H1 (cell line): Measurements from ENCODE around the gene GPR65. TPM values are rescaled to one million over a fixed set of nuclear protein-coding genes. Genes with fewer than 3 reads are reported as not detected.

ENCODE experiments used
- CTCF ChIA-PET: fragments of 300-600 bp; sonication (Branson Sonifier 250); formaldehyde crosslinking; loops from one replicate; lab custom pipeline; 2021; ENCODE audit not compliant: partially characterized antibody; lab: Charles Lee
- POLR2A ChIA-PET: fragments of 300-600 bp; sonication (Branson Sonifier 250); formaldehyde crosslinking; loops from one replicate; lab custom pipeline; 2021; ENCODE audit warnings: inconsistent platforms; ENCODE audit not compliant: partially characterized antibody; lab: Charles Lee
- DNase-seq, 2 experiments: peaks; one replicate each; pipeline versions ENCODE4 v3.0.0 to v3.0.0-alpha.2; 2010 to 2022; ENCODE audit warnings: low spot score in 2 of 2, low read depth in 1 of 2, mixed read lengths in 1 of 2
- FAIRE-seq: peaks from 2 replicates; lab custom pipeline; 2011; peaks lifted over from hg19 to GRCh38; lab: Jason Lieb, UNC
- H2AFZ ChIP-seq: 2 replicates; pipeline ENCODE4 v1.8.1; 2012; ENCODE audit warnings: low read length, inconsistent platforms
- H2AK5ac ChIP-seq: 2 replicates; pipeline ENCODE4 v1.6.1; 2013; ENCODE audit warnings: low read depth, low read length
- H2BK120ac ChIP-seq: replicated peaks from 2 replicates; pipeline ENCODE3; 2013; ENCODE audit warnings: low read depth, low read length, inconsistent platforms
- H2BK12ac ChIP-seq: 2 replicates; pipeline ENCODE4 v1.6.1; 2013; ENCODE audit warnings: low read depth, low read length
- H2BK15ac ChIP-seq: 2 replicates; pipeline ENCODE4 v1.6.1; 2013; ENCODE audit warnings: low read length
- H2BK20ac ChIP-seq: 2 replicates; pipeline ENCODE4 v1.6.1; 2013; ENCODE audit warnings: low read length
- H2BK5ac ChIP-seq: 2 replicates; pipeline ENCODE4 v1.6.1; 2013; ENCODE audit warnings: low read depth, low read length
- H3K14ac ChIP-seq: 2 replicates; pipeline ENCODE4 v1.6.1; 2013; ENCODE audit warnings: inconsistent platforms; ENCODE audit not compliant: insufficient read length
- H3K18ac ChIP-seq: 2 replicates; pipeline ENCODE4 v1.6.1; 2013; ENCODE audit warnings: low read length; ENCODE audit errors: extremely low read depth
- H3K23ac ChIP-seq: 2 replicates; pipeline ENCODE4 v1.6.1; 2013; ENCODE audit warnings: inconsistent platforms; ENCODE audit not compliant: insufficient read length
- H3K23me2 ChIP-seq: 2 replicates; pipeline ENCODE4 v1.6.1; 2013; ENCODE audit warnings: low read depth, low read length
- H3K27ac ChIP-seq: 2 replicates; pipeline ENCODE4 v1.6.1; 2011; ENCODE audit warnings: low read depth, low read length, inconsistent platforms
- H3K27me3 ChIP-seq, 4 experiments: replicated peaks in 1 of 4; 1 replicate in 1 of 4; 2 replicates in 3 of 4; pipeline versions ENCODE4 v1.6.1 to v1.8.1; 2011 to 2013; ENCODE audit warnings: low read length in 3 of 4, mild to moderate bottlenecking in 3 of 4, inconsistent platforms in 2 of 4, mixed read lengths in 2 of 4, moderate library complexity in 1 of 4; ENCODE audit not compliant: control insufficient read depth in 3 of 4, insufficient read depth in 3 of 4; ENCODE audit errors: extremely low read depth in 1 of 4
- H3K36me3 ChIP-seq, 4 experiments: 2 replicates each; pipeline versions ENCODE4 v1.6.1 to v1.8.1; 2011 to 2013; ENCODE audit warnings: mild to moderate bottlenecking in 4 of 4, low read length in 3 of 4, moderate library complexity in 2 of 4, control low read depth in 1 of 4, inconsistent platforms in 1 of 4; ENCODE audit not compliant: insufficient read depth in 4 of 4, control insufficient read depth in 2 of 4
- H3K4ac ChIP-seq: replicated peaks from 2 replicates; pipeline ENCODE3; 2013; ENCODE audit warnings: low read length, low read depth, mixed read lengths, inconsistent platforms; ENCODE audit not compliant: insufficient read length
- H3K4me1 ChIP-seq, 4 experiments: replicated peaks in 1 of 4; 1 replicate in 1 of 4; 2 replicates in 3 of 4; pipeline versions ENCODE4 v1.6.1 to v1.8.1; 2011 to 2013; ENCODE audit warnings: low read length in 3 of 4, inconsistent platforms in 2 of 4, mixed read lengths in 1 of 4; ENCODE audit not compliant: insufficient read depth in 4 of 4, control insufficient read depth in 3 of 4
- H3K4me2 ChIP-seq, 2 experiments: 2 replicates each; pipeline versions ENCODE4 v1.6.1 to v1.8.1; 2011 to 2013; ENCODE audit warnings: low read depth in 2 of 2, low read length in 2 of 2, control low read depth in 1 of 2, inconsistent platforms in 1 of 2, mild to moderate bottlenecking in 1 of 2; ENCODE audit not compliant: insufficient read depth in 1 of 2
- H3K4me3 ChIP-seq, 4 experiments: fragments of 200-600, 300-600 bp in 1 of 4; sonication (generic), shearing (Covaris generic), sonication (Bioruptor Twin) in 1 of 4; 2 replicates each; pipeline versions ENCODE4 v1.5.1 to v1.8.1; 2011 to 2016; ENCODE audit warnings: low read length in 4 of 4, low read depth in 3 of 4, control low read depth in 2 of 4, inconsistent platforms in 2 of 4, mild to moderate bottlenecking in 2 of 4, mixed read lengths in 1 of 4, moderate library complexity in 1 of 4; ENCODE audit not compliant: insufficient read depth in 2 of 4; ENCODE audit errors: extremely low read depth in 1 of 4
- H3K56ac ChIP-seq: replicated peaks from 2 replicates; pipeline ENCODE3; 2013; ENCODE audit warnings: low read depth, mild to moderate bottlenecking, mixed read lengths, low read length, inconsistent platforms; ENCODE audit not compliant: insufficient read length
- H3K79me1 ChIP-seq: 2 replicates; pipeline ENCODE4 v1.6.1; 2013; ENCODE audit warnings: low read depth, low read length, control low read depth
- H3K79me2 ChIP-seq, 2 experiments: 2 replicates each; pipeline versions ENCODE4 v1.6.1 to v1.8.1; 2012 to 2013; ENCODE audit warnings: low read length in 2 of 2, mild to moderate bottlenecking in 2 of 2, inconsistent platforms in 1 of 2; ENCODE audit not compliant: insufficient read depth in 2 of 2, control insufficient read depth in 1 of 2
- H3K9ac ChIP-seq, 4 experiments: replicated peaks in 1 of 4; 1 replicate in 1 of 4; 2 replicates in 3 of 4; pipeline versions ENCODE4 v1.6.1 to v1.8.1; 2011 to 2013; ENCODE audit warnings: low read depth in 3 of 4, low read length in 3 of 4, control low read depth in 2 of 4, mild to moderate bottlenecking in 2 of 4, moderate library complexity in 2 of 4, inconsistent platforms in 1 of 4; ENCODE audit errors: extremely low read depth in 1 of 4
- H3K9me3 ChIP-seq, 2 experiments: 2 replicates each; pipeline versions ENCODE4 v1.6.1 to v1.8.1; 2012 to 2013; ENCODE audit warnings: mild to moderate bottlenecking in 2 of 2, moderate library complexity in 2 of 2, control low read depth in 1 of 2, inconsistent platforms in 1 of 2, low read depth in 1 of 2, low read length in 1 of 2, mixed read lengths in 1 of 2; ENCODE audit not compliant: insufficient read depth in 2 of 2
- H4K20me1 ChIP-seq, 2 experiments: replicated peaks in 1 of 2; 2 replicates each; pipeline versions ENCODE3 to v1.8.1; 2011 to 2013; ENCODE audit warnings: inconsistent platforms in 2 of 2, low read length in 2 of 2, mild to moderate bottlenecking in 1 of 2; ENCODE audit not compliant: insufficient read depth in 2 of 2, control insufficient read depth in 1 of 2
- H4K5ac ChIP-seq: 2 replicates; pipeline ENCODE4 v1.6.1; 2013; ENCODE audit warnings: low read length, low read depth, mixed read lengths, inconsistent platforms; ENCODE audit not compliant: insufficient read length
- H4K8ac ChIP-seq: 2 replicates; pipeline ENCODE4 v1.8.0; 2013; ENCODE audit warnings: mild to moderate bottlenecking, moderate library complexity, low read length, inconsistent platforms; ENCODE audit not compliant: insufficient read depth; ENCODE audit errors: extremely low read depth
- H4K91ac ChIP-seq: replicated peaks from 2 replicates; pipeline ENCODE3; 2013; ENCODE audit warnings: low read length, mixed read lengths, inconsistent platforms; ENCODE audit not compliant: insufficient read length
- CEBPB ChIP-seq: IDR thresholded peaks from 2 replicates; pipeline ENCODE4 v1.6.1; 2012; ENCODE audit warnings: low read depth, low read length
- EZH2 ChIP-seq: fragments of 200-600 bp; sonication (generic); IDR thresholded peaks from 2 replicates; pipeline ENCODE4 v1.7.1; 2012; ENCODE audit warnings: low read depth, mild to moderate bottlenecking, moderate library complexity, low read length, inconsistent platforms; ENCODE audit not compliant: severe bottlenecking
- HDAC2 ChIP-seq, 2 experiments: fragments of 300-600 bp in 1 of 2; sonication (generic) in 1 of 2; IDR thresholded peaks; 2 replicates each; pipeline ENCODE4 v1.6.1; 2011 to 2012; ENCODE audit warnings: low read depth in 2 of 2, low read length in 2 of 2, mild to moderate bottlenecking in 2 of 2, moderate library complexity in 2 of 2, borderline replicate concordance in 1 of 2, inconsistent platforms in 1 of 2
- MAFK ChIP-seq: IDR thresholded peaks from 2 replicates; pipeline ENCODE4 v1.6.1; 2012; ENCODE audit warnings: low read depth, mild to moderate bottlenecking, improper control_type of control experiment, low read length
- NANOG ChIP-seq: IDR thresholded peaks from 2 replicates; pipeline ENCODE4 v1.6.1; 2011; ENCODE audit warnings: low read length, low read depth, mild to moderate bottlenecking, inconsistent platforms; ENCODE audit not compliant: insufficient read depth, poor library complexity, severe bottlenecking
- RBBP5 ChIP-seq: IDR thresholded peaks from 2 replicates; pipeline ENCODE4 v1.7.1; 2012; ENCODE audit warnings: low read depth, mild to moderate bottlenecking, inconsistent platforms, low read length, moderate library complexity, borderline replicate concordance
- RNF2 ChIP-seq: fragments of 200-900, 300-1000 bp; sonication (generic); IDR thresholded peaks from 2 replicates; pipeline ENCODE4 v1.7.1; 2016; ENCODE audit warnings: borderline replicate concordance, low read depth, mild to moderate bottlenecking, antibody characterized with exemption, low read length; ENCODE audit not compliant: poor library complexity, severe bottlenecking; ENCODE audit errors: missing control alignments
- SAP30 ChIP-seq: fragments of 300-600 bp; sonication (generic); IDR thresholded peaks from 2 replicates; pipeline ENCODE4 v1.7.1; 2012; ENCODE audit warnings: low read length, moderate library complexity, mild to moderate bottlenecking, inconsistent platforms; ENCODE audit not compliant: insufficient read depth, insufficient replicate concordance
- SRF ChIP-seq: IDR thresholded peaks from 2 replicates; pipeline ENCODE4 v1.6.1; 2011; ENCODE audit warnings: mild to moderate bottlenecking, low read depth, low read length, moderate library complexity
- SUZ12 ChIP-seq: fragments of 200-600 bp; sonication (generic); IDR thresholded peaks from 2 replicates; pipeline ENCODE4 v1.6.1; 2012; ENCODE audit warnings: mild to moderate bottlenecking, inconsistent platforms, low read length, moderate library complexity, mixed read lengths
- TAF1 ChIP-seq: IDR thresholded peaks from 2 replicates; pipeline ENCODE4 v1.6.1; 2011; ENCODE audit warnings: mild to moderate bottlenecking, low read depth, low read length
- TEAD4 ChIP-seq: IDR thresholded peaks from 2 replicates; pipeline ENCODE4 v1.6.1; 2012; ENCODE audit warnings: low read depth, low read length, inconsistent platforms, mixed read lengths
- ZNF274 ChIP-seq: IDR thresholded peaks from 2 replicates; pipeline ENCODE4 v1.7.0; 2012; ENCODE audit warnings: low read length, borderline replicate concordance; ENCODE audit errors: extremely low read depth
- WGBS, 2 experiments: shearing (Covaris generic) in 1 of 2; methylation state at CpG; one replicate each; pipeline versions ENCODE4 v1.1.6 to v1.1.7; 2013 to 2015; ENCODE audit warnings: low lambda C conversion rate in 2 of 2, mixed read lengths in 2 of 2, inconsistent platforms in 1 of 2, low coverage in 1 of 2, missing lambda C conversion rate in 1 of 2; ENCODE audit not compliant: insufficient replicate concordance in 2 of 2, insufficient coverage in 1 of 2, insufficient read length in 1 of 2; ENCODE audit errors: extremely low coverage in 1 of 2, missing lambda C conversion rate in 1 of 2; 5-methylcytosine and 5-hydroxymethylcytosine counted together
- polyA plus RNA-seq, 7 experiments: library from polyadenylated mRNA; depleted of rRNA in 3 of 7; stranded (reverse) in 5 of 7; unstranded in 2 of 7; fragments of >200 nt in 5 of 7; fragments of 200-250 nt in 2 of 7; gene quantifications; 1 replicate in 5 of 7; 2 replicates in 1 of 7; 4 replicates in 1 of 7; pipeline versions ENCODE4 v1.2.1 to v1.2.3, GENCODE V29; 2011 to 2013; ENCODE audit warnings: missing spikeins in 2 of 7, mixed read lengths in 2 of 7
- total RNA-seq: library from RNA; stranded (reverse); fragmentation: NEBNext Ultra II Directional; extraction: Animal tissue kit (Norgen Biotek cat#: 25700); gene quantifications from 2 replicates; pipeline ENCODE4 v1.2.1, GENCODE V29; 2021
- TF ChIP-seq, protein P1 (sequence below): IDR thresholded peaks from 2 replicates; pipeline ENCODE4 v1.6.1; 2012; ENCODE audit warnings: inconsistent platforms

The GPR65 gene
- total and polyA plus RNA-seq, 2 of the 8 experiments (the other 6 are each of a cell fraction or from before 2014, with no cell fraction given): not detected

DNA sequence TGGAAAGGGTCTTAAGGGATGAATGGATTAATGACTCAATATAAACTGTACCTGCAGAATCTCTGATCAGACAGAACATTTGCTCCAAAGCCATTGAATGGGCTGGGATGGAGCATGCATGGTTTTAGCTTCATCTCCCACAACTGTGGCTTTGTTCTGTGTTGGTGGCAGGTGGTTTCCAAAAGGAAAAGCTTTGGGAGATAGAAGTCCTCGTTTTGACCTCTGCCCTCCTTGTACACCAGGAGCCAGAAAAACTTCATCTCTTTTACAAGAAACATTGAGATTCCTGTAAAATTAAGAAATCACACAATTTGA lies 39.5 kb downstream of the GPR65 start:
- Histone ChIP-seq H2BK20ac (no peak overlapping the region), H4K5ac (no peak overlapping the region), H4K8ac (no peak overlapping the region), H3K4me1 (no peaks in the 10 kb centered on the region), H3K4me2 (no peak overlapping the region), H3K9ac (no peak overlapping the region), H3K56ac (no peak overlapping the region), H3K79me1 (no peaks in the 10 kb centered on the region), H3K36me3 (no peaks in the 10 kb centered on the region), H2BK12ac (no peak overlapping the region), H3K4me3 (no peak overlapping the region), H3K27ac (no peak overlapping the region), H3K18ac (no peak overlapping the region), H2BK5ac (no peak overlapping the region), H2AFZ (no peak overlapping the region), H3K79me2 (no peaks in the 10 kb centered on the region), H2AK5ac (no peak overlapping the region), H3K27me3 (no peaks in the 10 kb centered on the region), H3K4ac (no peak overlapping the region), H3K14ac (no peak overlapping the region), H4K20me1 (no peaks in the 10 kb centered on the region), H3K9me3 (no peaks in the 10 kb centered on the region), H2BK15ac (no peak overlapping the region), H2BK120ac (no peak overlapping the region), H4K91ac (no peak overlapping the region), H3K23me2 (no peaks in the 10 kb centered on the region; the same call in 1 of the 2 replicates), H3K23ac (no peak overlapping the region)
- ChIA-PET CTCF (interaction anchor here (1.6 kb wide), 1 partner anchor 12 kb away, joined by 3 read pairs; no protein-coding TSS in a partner anchor), POLR2A (interaction anchor here (0.9 kb wide), 1 partner anchor 51 kb away, joined by 3 read pairs; the partner anchor contains the start of gene GALC)
- DNase-seq: no peak
- FAIRE-seq: no peak
- WGBS, 2 experiments: 100% methylated on average over 1 of the region's 1 CpG; no CpG with 5 or more reads in 1 of the 2 experiments
- TF ChIP-seq SRF: no peak
- no peak for TF ChIP-seq CEBPB
- TF ChIP-seq NANOG: no peak
- TF ChIP-seq SAP30: no peak
- TF ChIP-seq RNF2: no peak
- TF ChIP-seq EZH2: no peak
- no peak for TF ChIP-seq TEAD4
- TF ChIP-seq, protein P1, sequence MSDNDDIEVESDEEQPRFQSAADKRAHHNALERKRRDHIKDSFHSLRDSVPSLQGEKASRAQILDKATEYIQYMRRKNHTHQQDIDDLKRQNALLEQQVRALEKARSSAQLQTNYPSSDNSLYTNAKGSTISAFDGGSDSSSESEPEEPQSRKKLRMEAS: no peak
- TF ChIP-seq RBBP5: no peak
- TF ChIP-seq TAF1: no peak
- no peak for TF ChIP-seq HDAC2 (IDR thresholded peaks at IDR 0.05; ENCODE audit: borderline replicate concordance in 1 of 2, low read depth in 2 of 2, low read length in 2 of 2)
- TF ChIP-seq ZNF274: no peak
- TF ChIP-seq MAFK: no peak
- TF ChIP-seq SUZ12: no peak
